Ammon's horn (tissue), 1 donor: ENCODE measurements around the gene ST8SIA4.

Experiments
- DNase-seq: peaks from one replicate; pipeline ENCODE4 v3.0.0-alpha.2; 2016; ENCODE audit warnings: low spot score

ST8SIA4 gene

GRCh38 chr5:100903039-100903887 lies at the start of gene ST8SIA4:
ST8SIA4 (minus strand) TSS chr5:100903282; CDS start chr5:100902955, 327 bp downstream.
- peak; percentile 88 for DNase-seq

- DNase-seq = peak; percentile 2
Measured at GRCh38 chr5:100950985-100951384, 47.9 kb upstream of the ST8SIA4 start.

GRCh38 chr5:100913298-100913697 lies 10.2 kb upstream of the ST8SIA4 start:
- no peak for DNase-seq

GRCh38 chr5:100909034-100909433 lies 6.0 kb upstream of the ST8SIA4 start:
- no peak for DNase-seq

GRCh38 chr5:100905259-100905914 lies 2.3 kb upstream of the ST8SIA4 start:
- DNase-seq = no peak

- DNase-seq = peak; percentile 14
Measured at GRCh38 chr5:100904259-100904861, 1.3 kb upstream of the ST8SIA4 start.

- peak; percentile 21 for DNase-seq
Measured at GRCh38 chr5:100902440-100903038, 543 bp downstream of the ST8SIA4 start.

- DNase-seq = peak; percentile 64
Measured at GRCh38 chr5:100901821-100902341, 1.2 kb downstream of the ST8SIA4 start.

- peak; percentile 63 for DNase-seq
Measured at GRCh38 chr5:100900796-100901781, 2.0 kb downstream of the ST8SIA4 start.

- peak; percentile 24 for DNase-seq
Measured at GRCh38 chr5:100900142-100900795, 2.8 kb downstream of the ST8SIA4 start.

- no peak for DNase-seq
Measured at GRCh38 chr5:100899675-100900074, 3.4 kb downstream of the ST8SIA4 start.

GRCh38 chr5:100898504-100899346 lies 4.4 kb downstream of the ST8SIA4 start:
- no peak for DNase-seq

- DNase-seq = no peak
Measured at GRCh38 chr5:100896054-100896453, 7.0 kb downstream of the ST8SIA4 start.

GRCh38 chr5:100890461-100891008 lies 12.5 kb downstream of the ST8SIA4 start:
- no peak for DNase-seq

- DNase-seq = no peak
Measured at GRCh38 chr5:100889896-100890295, 13.2 kb downstream of the ST8SIA4 start.

GRCh38 chr5:100889165-100889743 lies 13.8 kb downstream of the ST8SIA4 start:
- no peak for DNase-seq

- DNase-seq = no peak
Measured at GRCh38 chr5:100877274-100877673, 25.8 kb downstream of the ST8SIA4 start.

GRCh38 chr5:100872408-100873190 lies 30.5 kb downstream of the ST8SIA4 start:
- DNase-seq = no peak
